ENCODE data around the gene KISS1.

KISS1 gene

DNA sequence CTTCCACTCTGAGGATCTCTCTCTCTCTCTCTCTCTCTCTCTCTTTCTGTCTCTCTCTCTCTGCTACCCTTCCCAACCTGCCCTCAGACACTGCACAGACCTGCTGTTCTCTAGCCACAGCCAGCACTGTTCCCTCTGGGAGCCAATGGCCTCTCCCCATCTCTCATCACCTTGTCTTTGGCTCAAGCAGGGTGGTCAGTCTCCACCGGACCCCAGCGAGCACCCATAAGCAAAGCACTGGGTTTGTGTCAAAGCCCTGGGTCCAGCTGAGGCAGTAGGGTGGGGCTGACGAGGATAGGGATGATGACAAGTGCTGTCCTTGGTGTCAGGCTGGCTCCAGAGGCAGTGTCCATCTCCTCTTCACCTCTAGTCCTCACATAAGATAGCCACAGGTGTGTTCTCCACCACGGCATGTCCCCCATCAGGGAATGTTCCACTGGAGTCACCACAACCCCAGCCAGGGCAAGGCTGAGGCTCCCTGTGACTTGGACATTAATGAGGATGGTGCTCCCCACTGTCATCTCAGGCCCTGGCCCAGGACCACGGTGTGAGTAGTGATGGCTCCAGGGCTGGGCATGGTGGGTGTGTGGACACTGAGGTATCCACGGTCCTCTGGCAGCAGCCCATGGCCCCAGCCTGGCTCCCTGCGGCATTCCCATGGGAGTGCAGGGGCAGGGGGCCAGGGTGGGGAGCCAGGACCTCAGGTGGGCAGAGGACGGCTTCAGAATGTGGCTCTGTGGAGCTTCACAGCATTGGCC is 25.9 kb upstream of the KISS1 start:
- TF ChIP-seq TAF1 (IDR thresholded peaks at IDR 0.05; ENCODE audit: borderline replicate concordance, insufficient read depth, low read length) (no peak), POLR2AphosphoS5 (IDR thresholded peaks at IDR 0.05; ENCODE audit: low read depth, low read length) (no peak), FOXP2 (optimal IDR thresholded peaks at IDR 0.05; ENCODE audit: borderline replicate concordance, extremely low read depth, extremely low read length, insufficient read depth) (no peak), SIN3A (IDR thresholded peaks at IDR 0.05; ENCODE audit: borderline replicate concordance, insufficient read depth, low read length) (no peak)
- TF ChIP-seq, protein P1, sequence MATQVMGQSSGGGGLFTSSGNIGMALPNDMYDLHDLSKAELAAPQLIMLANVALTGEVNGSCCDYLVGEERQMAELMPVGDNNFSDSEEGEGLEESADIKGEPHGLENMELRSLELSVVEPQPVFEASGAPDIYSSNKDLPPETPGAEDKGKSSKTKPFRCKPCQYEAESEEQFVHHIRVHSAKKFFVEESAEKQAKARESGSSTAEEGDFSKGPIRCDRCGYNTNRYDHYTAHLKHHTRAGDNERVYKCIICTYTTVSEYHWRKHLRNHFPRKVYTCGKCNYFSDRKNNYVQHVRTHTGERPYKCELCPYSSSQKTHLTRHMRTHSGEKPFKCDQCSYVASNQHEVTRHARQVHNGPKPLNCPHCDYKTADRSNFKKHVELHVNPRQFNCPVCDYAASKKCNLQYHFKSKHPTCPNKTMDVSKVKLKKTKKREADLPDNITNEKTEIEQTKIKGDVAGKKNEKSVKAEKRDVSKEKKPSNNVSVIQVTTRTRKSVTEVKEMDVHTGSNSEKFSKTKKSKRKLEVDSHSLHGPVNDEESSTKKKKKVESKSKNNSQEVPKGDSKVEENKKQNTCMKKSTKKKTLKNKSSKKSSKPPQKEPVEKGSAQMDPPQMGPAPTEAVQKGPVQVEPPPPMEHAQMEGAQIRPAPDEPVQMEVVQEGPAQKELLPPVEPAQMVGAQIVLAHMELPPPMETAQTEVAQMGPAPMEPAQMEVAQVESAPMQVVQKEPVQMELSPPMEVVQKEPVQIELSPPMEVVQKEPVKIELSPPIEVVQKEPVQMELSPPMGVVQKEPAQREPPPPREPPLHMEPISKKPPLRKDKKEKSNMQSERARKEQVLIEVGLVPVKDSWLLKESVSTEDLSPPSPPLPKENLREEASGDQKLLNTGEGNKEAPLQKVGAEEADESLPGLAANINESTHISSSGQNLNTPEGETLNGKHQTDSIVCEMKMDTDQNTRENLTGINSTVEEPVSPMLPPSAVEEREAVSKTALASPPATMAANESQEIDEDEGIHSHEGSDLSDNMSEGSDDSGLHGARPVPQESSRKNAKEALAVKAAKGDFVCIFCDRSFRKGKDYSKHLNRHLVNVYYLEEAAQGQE (IDR thresholded peaks at IDR 0.05; ENCODE audit: insufficient read depth in 1 of 2, low read depth in 2 of 2, low read length in 2 of 2): no peak

DNA sequence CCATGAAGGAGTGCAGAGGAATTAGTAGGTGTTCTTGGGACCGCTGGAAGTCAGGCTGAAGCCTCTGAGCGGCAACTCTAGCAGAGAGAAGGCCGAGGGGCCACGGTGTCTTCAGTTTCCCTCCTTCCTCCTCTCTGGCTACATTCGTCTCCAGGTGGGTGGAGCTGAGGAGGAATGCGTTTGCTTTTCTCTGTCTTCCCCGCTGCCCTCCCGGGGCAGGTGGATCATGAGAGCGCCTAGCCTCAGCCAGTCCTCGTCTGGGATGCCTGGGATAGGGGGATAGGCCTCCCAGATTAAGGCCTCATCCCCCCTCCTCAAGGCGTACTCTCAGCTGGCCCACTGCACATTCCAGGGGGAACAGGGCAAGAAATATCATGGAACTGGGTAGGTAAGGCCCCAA is 25.0 kb upstream of the KISS1 start:
- TF ChIP-seq SIN3A (IDR thresholded peaks at IDR 0.05; ENCODE audit: borderline replicate concordance, insufficient read depth, low read length) (no peak), POLR2AphosphoS5 (IDR thresholded peaks at IDR 0.05; ENCODE audit: low read depth, low read length) (no peak), FOXP2 (optimal IDR thresholded peaks at IDR 0.05; ENCODE audit: borderline replicate concordance, extremely low read depth, extremely low read length, insufficient read depth) (no peak), TAF1 (IDR thresholded peaks at IDR 0.05; ENCODE audit: borderline replicate concordance, insufficient read depth, low read length) (no peak)
- TF ChIP-seq, protein P1 (IDR thresholded peaks at IDR 0.05; ENCODE audit: insufficient read depth in 1 of 2, low read depth in 2 of 2, low read length in 2 of 2): no peak

DNA sequence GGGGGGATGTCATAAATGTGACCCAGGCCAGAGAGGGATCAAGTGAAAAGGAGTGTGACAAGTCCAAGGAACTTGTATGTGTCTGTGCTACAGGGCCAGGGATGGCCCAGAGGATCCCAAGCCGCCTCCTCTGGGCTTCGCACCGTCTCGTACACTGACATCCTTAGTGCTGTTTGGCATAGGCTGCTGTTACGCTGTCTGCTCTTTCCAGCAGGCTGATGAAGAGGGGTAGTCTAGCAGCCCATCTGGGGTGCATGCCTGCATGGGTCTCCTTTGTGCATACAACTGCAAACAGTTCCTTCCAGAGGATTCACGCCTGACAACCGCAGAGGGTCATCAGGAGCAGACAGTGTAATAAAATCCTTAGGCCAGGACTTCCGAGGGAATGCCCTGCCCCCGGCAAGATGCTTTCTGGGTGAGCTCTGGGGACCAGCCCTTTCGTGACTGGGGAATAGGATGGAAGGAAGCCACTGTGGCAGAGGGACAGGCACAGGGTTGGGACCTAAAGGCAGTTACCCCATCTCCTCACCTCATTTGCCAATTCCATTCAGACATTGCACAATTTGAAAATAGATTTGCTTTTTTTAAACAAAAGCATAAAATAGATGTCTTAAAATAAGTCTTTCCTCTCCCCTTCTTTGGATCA is 23.8 kb upstream of the KISS1 start:
- TF ChIP-seq SIN3A (IDR thresholded peaks at IDR 0.05; ENCODE audit: borderline replicate concordance, insufficient read depth, low read length): no peak
- no peak for TF ChIP-seq TAF1 (IDR thresholded peaks at IDR 0.05; ENCODE audit: borderline replicate concordance, insufficient read depth, low read length)

DNA sequence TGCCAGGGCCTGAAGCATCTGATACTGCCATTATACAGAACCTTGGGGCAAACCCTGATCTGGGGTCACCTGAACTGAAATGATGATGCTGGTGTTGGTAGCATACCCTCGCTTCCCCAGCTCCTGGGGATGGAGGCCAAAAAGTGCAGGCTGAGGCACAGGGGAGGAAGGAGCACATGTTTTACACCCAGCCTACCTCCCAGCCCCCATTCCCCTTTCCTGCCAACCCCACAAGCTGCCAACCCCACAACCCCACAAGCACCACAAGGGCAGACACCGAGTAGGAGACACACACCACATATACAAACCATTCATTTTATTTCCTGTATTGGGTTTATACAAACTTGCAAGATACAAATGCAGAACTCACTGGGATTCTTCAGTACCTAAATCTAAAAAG is 22.3 kb upstream of the KISS1 start:
- TF ChIP-seq, protein P1 (IDR thresholded peaks at IDR 0.05; ENCODE audit: insufficient read depth in 1 of 2, low read depth in 2 of 2, low read length in 2 of 2): no peak
- TF ChIP-seq POLR2AphosphoS5 (IDR thresholded peaks at IDR 0.05; ENCODE audit: low read depth, low read length) (no peak), FOXP2 (optimal IDR thresholded peaks at IDR 0.05; ENCODE audit: borderline replicate concordance, extremely low read depth, extremely low read length, insufficient read depth) (no peak), TAF1 (IDR thresholded peaks at IDR 0.05; ENCODE audit: borderline replicate concordance, insufficient read depth, low read length) (no peak), SIN3A (IDR thresholded peaks at IDR 0.05; ENCODE audit: borderline replicate concordance, insufficient read depth, low read length) (no peak)

DNA sequence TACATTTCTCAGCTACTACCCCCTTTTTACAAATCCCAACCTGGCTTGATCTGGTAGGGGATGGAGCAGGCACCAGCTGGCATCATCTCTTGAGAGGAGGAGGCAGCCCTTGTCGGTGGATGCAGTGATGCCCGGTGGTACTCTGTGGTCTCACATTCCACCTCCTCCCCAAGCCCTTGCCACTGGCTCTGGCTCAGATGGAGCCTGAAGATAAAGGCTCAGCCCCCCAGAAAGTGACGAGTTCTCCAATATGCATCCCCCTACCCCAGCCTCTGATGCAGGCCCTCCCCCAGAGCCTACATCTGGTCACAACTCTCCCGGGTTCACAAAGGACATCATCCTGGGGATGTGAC is 21.3 kb upstream of the KISS1 start:
- TF ChIP-seq POLR2AphosphoS5 (IDR thresholded peaks at IDR 0.05; ENCODE audit: low read depth, low read length) (no peak), TAF1 (IDR thresholded peaks at IDR 0.05; ENCODE audit: borderline replicate concordance, insufficient read depth, low read length) (no peak), SIN3A (IDR thresholded peaks at IDR 0.05; ENCODE audit: borderline replicate concordance, insufficient read depth, low read length) (no peak), FOXP2 (optimal IDR thresholded peaks at IDR 0.05; ENCODE audit: borderline replicate concordance, extremely low read depth, extremely low read length, insufficient read depth) (no peak)
- TF ChIP-seq, protein P1 (IDR thresholded peaks at IDR 0.05; ENCODE audit: insufficient read depth in 1 of 2, low read depth in 2 of 2, low read length in 2 of 2): no peak
